ENCODE results near the gene HNRNPUL1. TPM values are rescaled to one million over a fixed set of nuclear protein-coding genes. Genes with fewer than 3 reads are reported as not detected.

Gene HNRNPUL1
- total and polyA plus RNA-seq, 10 of the 15 experiments (the other 5 are each of a cell fraction or from before 2014, with no cell fraction given), result 11.1 to 276 (median 117) TPM

GRCh38 chr19:41299046-41299754 is 35.0 kb downstream of the HNRNPUL1 start:
- FAIRE-seq, result no peak
- no peak overlapping the region for H3K4me3 ChIP-seq
- no peak for TF ChIP-seq SREBF1 (IDR thresholded peaks at IDR 0.05; ENCODE audit: low read length)
- TF ChIP-seq ZNF384 (IDR thresholded peaks at IDR 0.05; ENCODE audit: borderline replicate concordance, low read depth, low read length), result no peak
- TF ChIP-seq, protein P1, sequence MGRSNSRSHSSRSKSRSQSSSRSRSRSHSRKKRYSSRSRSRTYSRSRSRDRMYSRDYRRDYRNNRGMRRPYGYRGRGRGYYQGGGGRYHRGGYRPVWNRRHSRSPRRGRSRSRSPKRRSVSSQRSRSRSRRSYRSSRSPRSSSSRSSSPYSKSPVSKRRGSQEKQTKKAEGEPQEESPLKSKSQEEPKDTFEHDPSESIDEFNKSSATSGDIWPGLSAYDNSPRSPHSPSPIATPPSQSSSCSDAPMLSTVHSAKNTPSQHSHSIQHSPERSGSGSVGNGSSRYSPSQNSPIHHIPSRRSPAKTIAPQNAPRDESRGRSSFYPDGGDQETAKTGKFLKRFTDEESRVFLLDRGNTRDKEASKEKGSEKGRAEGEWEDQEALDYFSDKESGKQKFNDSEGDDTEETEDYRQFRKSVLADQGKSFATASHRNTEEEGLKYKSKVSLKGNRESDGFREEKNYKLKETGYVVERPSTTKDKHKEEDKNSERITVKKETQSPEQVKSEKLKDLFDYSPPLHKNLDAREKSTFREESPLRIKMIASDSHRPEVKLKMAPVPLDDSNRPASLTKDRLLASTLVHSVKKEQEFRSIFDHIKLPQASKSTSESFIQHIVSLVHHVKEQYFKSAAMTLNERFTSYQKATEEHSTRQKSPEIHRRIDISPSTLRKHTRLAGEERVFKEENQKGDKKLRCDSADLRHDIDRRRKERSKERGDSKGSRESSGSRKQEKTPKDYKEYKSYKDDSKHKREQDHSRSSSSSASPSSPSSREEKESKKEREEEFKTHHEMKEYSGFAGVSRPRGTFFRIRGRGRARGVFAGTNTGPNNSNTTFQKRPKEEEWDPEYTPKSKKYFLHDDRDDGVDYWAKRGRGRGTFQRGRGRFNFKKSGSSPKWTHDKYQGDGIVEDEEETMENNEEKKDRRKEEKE (IDR thresholded peaks at IDR 0.05), result no peak
- no peak for TF ChIP-seq SRF (IDR thresholded peaks at IDR 0.05; ENCODE audit: low read depth in 2 of 2, low read length in 2 of 2)
- no peak for TF ChIP-seq SREBF2 (IDR thresholded peaks at IDR 0.05; ENCODE audit: low read length)
- TF ChIP-seq, protein P2, sequence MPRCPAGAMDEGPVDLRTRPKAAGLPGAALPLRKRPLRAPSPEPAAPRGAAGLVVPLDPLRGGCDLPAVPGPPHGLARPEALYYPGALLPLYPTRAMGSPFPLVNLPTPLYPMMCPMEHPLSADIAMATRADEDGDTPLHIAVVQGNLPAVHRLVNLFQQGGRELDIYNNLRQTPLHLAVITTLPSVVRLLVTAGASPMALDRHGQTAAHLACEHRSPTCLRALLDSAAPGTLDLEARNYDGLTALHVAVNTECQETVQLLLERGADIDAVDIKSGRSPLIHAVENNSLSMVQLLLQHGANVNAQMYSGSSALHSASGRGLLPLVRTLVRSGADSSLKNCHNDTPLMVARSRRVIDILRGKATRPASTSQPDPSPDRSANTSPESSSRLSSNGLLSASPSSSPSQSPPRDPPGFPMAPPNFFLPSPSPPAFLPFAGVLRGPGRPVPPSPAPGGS (IDR thresholded peaks at IDR 0.05; ENCODE audit: borderline replicate concordance, insufficient read depth, low read depth, low read length, poor library complexity, severe bottlenecking), result no peak
- no peak for TF ChIP-seq CUX1 (IDR thresholded peaks at IDR 0.05; ENCODE audit: insufficient replicate concordance, low read depth, low read length)
- TF ChIP-seq TCF12 (IDR thresholded peaks at IDR 0.05; ENCODE audit: low read depth, low read length), result no peak
- TF ChIP-seq, protein P3, sequence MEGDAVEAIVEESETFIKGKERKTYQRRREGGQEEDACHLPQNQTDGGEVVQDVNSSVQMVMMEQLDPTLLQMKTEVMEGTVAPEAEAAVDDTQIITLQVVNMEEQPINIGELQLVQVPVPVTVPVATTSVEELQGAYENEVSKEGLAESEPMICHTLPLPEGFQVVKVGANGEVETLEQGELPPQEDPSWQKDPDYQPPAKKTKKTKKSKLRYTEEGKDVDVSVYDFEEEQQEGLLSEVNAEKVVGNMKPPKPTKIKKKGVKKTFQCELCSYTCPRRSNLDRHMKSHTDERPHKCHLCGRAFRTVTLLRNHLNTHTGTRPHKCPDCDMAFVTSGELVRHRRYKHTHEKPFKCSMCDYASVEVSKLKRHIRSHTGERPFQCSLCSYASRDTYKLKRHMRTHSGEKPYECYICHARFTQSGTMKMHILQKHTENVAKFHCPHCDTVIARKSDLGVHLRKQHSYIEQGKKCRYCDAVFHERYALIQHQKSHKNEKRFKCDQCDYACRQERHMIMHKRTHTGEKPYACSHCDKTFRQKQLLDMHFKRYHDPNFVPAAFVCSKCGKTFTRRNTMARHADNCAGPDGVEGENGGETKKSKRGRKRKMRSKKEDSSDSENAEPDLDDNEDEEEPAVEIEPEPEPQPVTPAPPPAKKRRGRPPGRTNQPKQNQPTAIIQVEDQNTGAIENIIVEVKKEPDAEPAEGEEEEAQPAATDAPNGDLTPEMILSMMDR (IDR thresholded peaks at IDR 0.05 in 2 of 3, conservative IDR thresholded peaks at IDR 0.05 in 1 of 3; ENCODE audit: control insufficient read depth in 2 of 3, extremely low read depth in 1 of 3, insufficient read depth in 1 of 3, low read depth in 3 of 3, low read length in 3 of 3), result no peak
- TF ChIP-seq POLR2A (IDR thresholded peaks at IDR 0.05; ENCODE audit: low read depth, low read length), result no peak
- no peak for TF ChIP-seq JUNB (IDR thresholded peaks at IDR 0.05)

More at GRCh38 chr19:41299046-41299754, 35.0 kb downstream of the HNRNPUL1 start:
- Histone ChIP-seq H3K9ac (ENCODE audit: control insufficient read depth, insufficient read depth, low read length) (no peak overlapping the region), H3K9me3 (replicated peaks; ENCODE audit: control insufficient read depth, insufficient read depth, low read length) (no peaks in the 10 kb centered on the region), H3K27ac (ENCODE audit: control insufficient read depth, insufficient read depth) (peak overlapping the region; percentile 95), H3K4me2 (ENCODE audit: control insufficient read depth, insufficient read depth) (no peak overlapping the region), H3K79me2 (ENCODE audit: control insufficient read depth, insufficient read depth, low read length) (peaks cover 10% of the 10 kb centered on the region), H3K27me3 (replicated peaks in 1 of 2; ENCODE audit: control insufficient read depth in 2 of 2, insufficient read depth in 2 of 2, low read length in 1 of 2) (no peaks in the 10 kb centered on the region), H3K36me3 (ENCODE audit: control insufficient read depth in 2 of 2, insufficient read depth in 2 of 2, low read length in 1 of 2) (peaks cover 51 to 55% of the 10 kb centered on the region in 2 experiments), H2AFZ (ENCODE audit: control insufficient read depth, low read depth, low read length) (no peak overlapping the region), H3K4me1 (ENCODE audit: control insufficient read depth, insufficient read depth, low read length) (peaks cover 66% of the 10 kb centered on the region), H4K20me1 (ENCODE audit: control insufficient read depth, insufficient read depth) (no peaks in the 10 kb centered on the region)
- intact Hi-C loops (cut with micrococcal nuclease; ENCODE audit: unreplicated experiment), result no loop called here
- SMC1A ChIA-PET (ENCODE audit: uncharacterized antibody, unreplicated experiment), result interaction anchor here (0.6 to 4.1 kb wide), 4 partner anchors 9 to 65 kb away, joined by 3 to 36 read pairs (median 12); partner anchors contain the start of genes B9D2 and HNRNPUL1
- CTCF ChIA-PET, result interaction anchor here (0.6 to 7.5 kb wide), 5 partner anchors 9 to 140 kb away, joined by 3 to 50 read pairs (median 3); no protein-coding TSS in a partner anchor
- in situ Hi-C loops (cut with MboI), result no loop called here
- RAD21 ChIA-PET (ENCODE audit: unreplicated experiment), result interaction anchor here (1.5 to 3.4 kb wide), 3 partner anchors 9 to 95 kb away, joined by 4 to 23 read pairs (median 6); no protein-coding TSS in a partner anchor
- DNase-seq (ENCODE audit: low read depth, low spot score) (no peak), ATAC-seq (no peak)
- no TSS peak for BruUV-seq (replicated peaks)
- POLR2A ChIA-PET, result interaction anchor here (0.5 to 3.2 kb wide), 3 partner anchors 35 to 95 kb away, joined by 3 to 11 read pairs (median 8); partner anchors contain the start of gene HNRNPUL1
- 83% methylated on average over 10 of the region's 10 CpGs for WGBS (ENCODE audit: insufficient coverage, insufficient replicate concordance, low lambda C conversion rate, missing lambda C conversion rate)
